MCF 10A (cell line): ENCODE results near the gene MEF2D. TPM values are rescaled to one million over a fixed set of nuclear protein-coding genes. Genes with fewer than 3 reads are reported as not detected.

ENCODE experiments used
- BruUV-seq: library from RNA; stranded (reverse); fragments of 400-500 nt; replicated peaks from 2 replicates; lab custom pipeline; 2021; lab: Mats Ljungman, UMichigan
- CTCF ChIA-PET: fragments of 300-600 bp; sonication (Branson Sonifier 250); formaldehyde crosslinking; extraction: SDS; loops from one replicate; lab custom pipeline; 2021; ENCODE audit warnings: antibody characterized with exemption, inconsistent platforms; lab: Yijun Ruan, JAX
- POLR2A ChIA-PET: fragments of 300-600, 350-650 bp; sonication (Branson Sonifier 250); formaldehyde crosslinking; extraction: SDS; loops from one replicate; lab custom pipeline; 2020; ENCODE audit warnings: antibody characterized with exemption, inconsistent platforms; lab: Yijun Ruan, JAX
- DNase-seq: peaks from one replicate; pipeline ENCODE4 v3.0.0-alpha.2; 2018; ENCODE audit not compliant: unreplicated experiment
- H3K27ac Mint-ChIP-seq: one replicate; pipeline ENCODE4 v1.8.0; 2022; ENCODE audit warnings: mild to moderate bottlenecking, low read depth, mixed read lengths; ENCODE audit not compliant: unreplicated experiment
- H3K27me3 Mint-ChIP-seq: one replicate; pipeline ENCODE4 v1.8.0; 2022; ENCODE audit warnings: mixed read lengths; ENCODE audit not compliant: insufficient read depth, unreplicated experiment
- H3K36me3 Mint-ChIP-seq: one replicate; pipeline ENCODE4 v1.8.0; 2022; ENCODE audit warnings: mild to moderate bottlenecking, moderate library complexity, mixed read lengths; ENCODE audit not compliant: insufficient read depth, unreplicated experiment
- H3K4me1 Mint-ChIP-seq: one replicate; pipeline ENCODE4 v1.8.0; 2022; ENCODE audit warnings: mixed read lengths; ENCODE audit not compliant: insufficient read depth, unreplicated experiment
- H3K4me3 Mint-ChIP-seq: one replicate; pipeline ENCODE4 v1.8.0; 2022; ENCODE audit warnings: mild to moderate bottlenecking, moderate library complexity, mixed read lengths; ENCODE audit not compliant: unreplicated experiment
- H3K9me3 Mint-ChIP-seq: one replicate; pipeline ENCODE4 v1.8.0; 2022; ENCODE audit warnings: mixed read lengths; ENCODE audit not compliant: unreplicated experiment
- intact Hi-C: fragments of 100-400 bp; cut with micrococcal nuclease; formaldehyde crosslinking; loops from 2 replicates; pipeline ENCODE4 v1.14.1; 2022
- total RNA-seq: library from RNA; stranded (reverse); gene quantifications from 2 replicates; pipeline ENCODE4 v1.2.3, GENCODE V29; 2022
- TF ChIP-seq, protein P1 (sequence below): fragments of 200-600 bp; IDR thresholded peaks from one replicate; pipeline ENCODE4 v1.8.0; 2022; ENCODE audit warnings: antibody characterized with exemption, mild to moderate bottlenecking; ENCODE audit not compliant: unreplicated experiment

Gene MEF2D
- total RNA-seq, 1 experiment from 2014 or later, result 113 TPM

DNA sequence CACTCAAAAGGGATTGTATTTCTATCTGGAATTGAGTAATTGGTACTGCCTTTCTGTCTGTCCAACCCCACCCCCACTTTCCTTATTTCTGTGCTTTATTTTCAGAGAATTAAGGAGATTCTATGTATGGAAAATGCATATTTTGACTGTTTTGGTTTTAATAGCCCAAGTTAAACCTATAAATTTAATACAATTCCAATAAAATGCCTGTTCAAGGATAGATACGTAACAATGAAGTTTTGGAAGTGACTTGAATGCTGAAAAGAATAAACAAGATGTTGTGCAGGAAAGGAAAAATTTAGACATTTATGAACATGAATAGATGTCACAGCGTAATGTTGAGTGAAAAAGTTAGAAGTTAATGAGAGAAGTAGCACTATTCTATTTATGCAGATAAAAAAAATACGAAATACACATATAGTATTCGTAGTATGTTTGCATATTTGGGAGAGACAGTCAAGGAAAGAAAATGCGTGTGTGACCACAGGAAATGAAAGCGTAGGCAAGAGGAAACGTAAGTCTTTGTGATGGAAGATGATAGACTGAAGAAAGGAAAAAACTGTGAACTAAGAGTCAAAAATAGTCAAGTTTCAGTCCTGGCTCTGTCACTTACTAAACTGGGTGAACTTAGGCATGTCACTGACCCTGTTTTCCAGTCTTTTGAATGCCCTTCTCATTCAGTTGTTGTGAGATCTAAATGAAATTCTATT lies 62.1 kb downstream of the MEF2D start:
- DNase-seq, result no peak
- H3K27ac Mint-ChIP-seq, result no peak overlapping the region
- H3K9me3 Mint-ChIP-seq, result no peaks in the 10 kb centered on the region
- BruUV-seq, result no TSS peak
- H3K4me1 Mint-ChIP-seq, result no peaks in the 10 kb centered on the region
- no peak overlapping the region for H3K4me3 Mint-ChIP-seq
- CTCF ChIA-PET, result no interaction called here
- TF ChIP-seq, protein P1, sequence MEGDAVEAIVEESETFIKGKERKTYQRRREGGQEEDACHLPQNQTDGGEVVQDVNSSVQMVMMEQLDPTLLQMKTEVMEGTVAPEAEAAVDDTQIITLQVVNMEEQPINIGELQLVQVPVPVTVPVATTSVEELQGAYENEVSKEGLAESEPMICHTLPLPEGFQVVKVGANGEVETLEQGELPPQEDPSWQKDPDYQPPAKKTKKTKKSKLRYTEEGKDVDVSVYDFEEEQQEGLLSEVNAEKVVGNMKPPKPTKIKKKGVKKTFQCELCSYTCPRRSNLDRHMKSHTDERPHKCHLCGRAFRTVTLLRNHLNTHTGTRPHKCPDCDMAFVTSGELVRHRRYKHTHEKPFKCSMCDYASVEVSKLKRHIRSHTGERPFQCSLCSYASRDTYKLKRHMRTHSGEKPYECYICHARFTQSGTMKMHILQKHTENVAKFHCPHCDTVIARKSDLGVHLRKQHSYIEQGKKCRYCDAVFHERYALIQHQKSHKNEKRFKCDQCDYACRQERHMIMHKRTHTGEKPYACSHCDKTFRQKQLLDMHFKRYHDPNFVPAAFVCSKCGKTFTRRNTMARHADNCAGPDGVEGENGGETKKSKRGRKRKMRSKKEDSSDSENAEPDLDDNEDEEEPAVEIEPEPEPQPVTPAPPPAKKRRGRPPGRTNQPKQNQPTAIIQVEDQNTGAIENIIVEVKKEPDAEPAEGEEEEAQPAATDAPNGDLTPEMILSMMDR, result no peak
- H3K27me3 Mint-ChIP-seq, result peaks cover 89% of the 10 kb centered on the region
- POLR2A ChIA-PET, result no interaction called here
- no peaks in the 10 kb centered on the region for H3K36me3 Mint-ChIP-seq
- intact Hi-C loops, result no loop called here

DNA sequence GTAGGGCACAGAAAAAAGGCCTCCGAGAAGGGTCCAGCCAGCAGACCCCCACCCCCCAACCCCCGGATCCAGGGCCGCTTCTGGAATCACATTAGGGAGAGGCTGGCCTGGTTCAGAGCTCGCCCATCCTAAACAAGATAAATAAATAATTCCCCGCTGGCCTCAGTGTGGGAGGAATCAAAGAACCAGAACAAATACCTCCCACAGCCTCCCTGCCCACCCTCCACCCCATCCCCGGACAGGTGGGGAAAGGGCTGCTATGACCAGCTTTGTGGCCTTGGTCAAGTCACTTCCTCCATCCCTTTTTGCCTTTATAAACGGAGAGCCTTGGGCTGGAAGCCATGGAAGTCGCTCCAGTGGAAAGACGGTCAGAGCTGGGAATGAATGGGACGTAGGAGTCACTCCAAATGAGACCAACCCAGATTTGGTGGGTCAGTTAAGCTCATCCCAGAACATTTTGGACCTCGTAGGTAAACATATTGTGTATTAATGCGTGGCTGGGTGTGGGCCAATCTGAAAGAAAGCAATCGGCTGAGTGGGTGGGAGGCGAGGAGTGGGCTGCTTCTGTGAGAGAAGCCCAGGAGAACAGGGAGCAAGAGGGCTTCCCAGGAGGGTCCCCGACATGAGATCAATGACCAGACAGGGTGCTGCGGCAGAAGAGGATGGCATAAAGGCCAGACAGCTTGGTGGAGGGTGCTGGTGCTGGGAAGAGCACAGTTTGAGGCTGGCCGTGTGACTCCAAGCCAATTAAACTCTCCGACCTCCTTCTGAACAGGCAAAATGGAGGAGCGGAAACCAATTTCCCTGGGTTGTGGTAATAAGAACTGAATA lies 63.3 kb downstream of the MEF2D start:
- ChIA-PET POLR2A (no interaction called here), CTCF (interaction anchor here (0.6 to 1.6 kb wide), 6 partner anchors 8 to 171 kb away, joined by 3 to 15 read pairs (median 4); no protein-coding TSS in a partner anchor)
- Mint-ChIP-seq H3K27ac (no peak overlapping the region), H3K36me3 (no peaks in the 10 kb centered on the region), H3K4me1 (no peaks in the 10 kb centered on the region), H3K9me3 (no peaks in the 10 kb centered on the region), H3K27me3 (peaks cover 100% of the 10 kb centered on the region), H3K4me3 (no peak overlapping the region)
- no TSS peak for BruUV-seq
- intact Hi-C loops, result no loop called here
- TF ChIP-seq, protein P1, result no peak
- DNase-seq, result no peak

DNA sequence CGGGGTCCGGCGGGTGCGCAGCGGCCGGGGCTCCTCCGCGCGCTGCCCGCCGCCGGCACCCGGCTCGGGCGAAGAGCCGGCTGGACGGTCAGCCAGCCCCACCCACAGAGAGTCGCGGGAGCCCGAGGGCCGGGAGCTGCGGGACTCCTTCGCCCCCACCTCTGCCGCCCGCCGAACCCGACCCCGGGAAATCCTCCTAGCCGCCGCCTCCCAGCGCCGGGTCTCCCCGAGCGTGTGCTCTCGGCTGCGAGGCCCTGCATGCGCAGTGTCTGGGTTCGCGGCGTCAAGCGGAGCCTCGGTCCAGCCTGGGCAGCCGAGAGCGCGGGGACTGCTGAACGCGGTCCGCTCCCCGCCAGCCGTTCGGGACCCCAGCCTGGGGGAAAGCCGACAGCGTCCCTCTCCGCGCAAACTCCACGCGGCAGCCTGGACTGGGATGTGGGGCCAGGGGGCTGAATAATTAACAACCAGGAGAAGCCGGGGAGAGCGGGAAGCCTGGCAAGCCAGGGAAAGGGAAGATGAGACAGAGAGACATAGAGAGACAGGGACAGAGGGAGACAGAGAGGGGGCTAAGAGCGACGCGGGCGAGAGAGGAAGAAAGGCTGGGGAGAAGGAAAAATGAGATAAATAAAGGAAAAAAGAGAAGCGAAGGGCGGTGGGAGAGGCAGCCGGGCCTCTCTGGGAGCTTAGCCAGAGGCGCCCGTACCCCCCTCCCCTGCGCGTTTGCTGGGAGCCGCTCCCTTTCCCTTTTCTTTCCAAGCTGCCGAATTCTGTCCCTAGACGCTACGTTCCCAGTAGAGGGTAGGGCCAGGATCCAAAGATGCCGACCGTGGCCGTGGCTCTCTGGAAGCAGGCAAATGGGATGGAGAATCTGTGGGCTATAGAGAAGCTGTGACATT lies 64.2 kb downstream of the MEF2D start:
- ChIA-PET CTCF (interaction anchor here (0.6 to 1.6 kb wide), 6 partner anchors 9 to 172 kb away, joined by 3 to 15 read pairs (median 4); no protein-coding TSS in a partner anchor), POLR2A (no interaction called here)
- H3K4me1 Mint-ChIP-seq, result no peaks in the 10 kb centered on the region
- H3K9me3 Mint-ChIP-seq, result no peaks in the 10 kb centered on the region
- H3K27me3 Mint-ChIP-seq, result peaks cover 100% of the 10 kb centered on the region
- DNase-seq, result no peak
- H3K36me3 Mint-ChIP-seq, result no peaks in the 10 kb centered on the region
- H3K27ac Mint-ChIP-seq, result no peak overlapping the region
- BruUV-seq, result no TSS peak
- no peak overlapping the region for H3K4me3 Mint-ChIP-seq
- TF ChIP-seq, protein P1, result no peak
- intact Hi-C loops, result no loop called here
